ENCODE results near the gene NDN.
"Not testable (repeated sequence)": the region's sequence is repeated elsewhere in the genome, so short reads cannot be mapped to it uniquely, and the experiment has no call there.

The NDN gene, protein sequence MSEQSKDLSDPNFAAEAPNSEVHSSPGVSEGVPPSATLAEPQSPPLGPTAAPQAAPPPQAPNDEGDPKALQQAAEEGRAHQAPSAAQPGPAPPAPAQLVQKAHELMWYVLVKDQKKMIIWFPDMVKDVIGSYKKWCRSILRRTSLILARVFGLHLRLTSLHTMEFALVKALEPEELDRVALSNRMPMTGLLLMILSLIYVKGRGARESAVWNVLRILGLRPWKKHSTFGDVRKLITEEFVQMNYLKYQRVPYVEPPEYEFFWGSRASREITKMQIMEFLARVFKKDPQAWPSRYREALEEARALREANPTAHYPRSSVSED

DNA sequence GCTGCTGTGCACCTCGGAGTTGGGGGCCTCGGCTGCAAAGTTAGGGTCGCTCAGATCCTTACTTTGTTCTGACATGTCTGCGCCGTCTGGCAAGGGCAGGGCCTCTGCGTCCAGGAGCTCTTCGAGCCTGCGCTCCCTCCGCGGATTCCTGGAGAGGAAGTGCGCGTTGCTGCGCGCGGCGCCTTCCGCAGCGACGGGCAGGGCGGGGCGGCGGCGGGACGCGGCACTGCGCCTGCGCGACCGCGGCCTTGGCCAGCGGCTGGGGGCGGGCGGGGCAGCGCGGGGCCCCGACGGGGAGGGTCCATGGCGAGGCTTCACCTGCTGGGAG is at the start of gene NDN:
TSS of gene NDN (minus strand) at position 163 of the 328 bp plus-strand sequence. CDS start at position 75, 88 bp downstream.
- TF ChIP-seq, protein P1, sequence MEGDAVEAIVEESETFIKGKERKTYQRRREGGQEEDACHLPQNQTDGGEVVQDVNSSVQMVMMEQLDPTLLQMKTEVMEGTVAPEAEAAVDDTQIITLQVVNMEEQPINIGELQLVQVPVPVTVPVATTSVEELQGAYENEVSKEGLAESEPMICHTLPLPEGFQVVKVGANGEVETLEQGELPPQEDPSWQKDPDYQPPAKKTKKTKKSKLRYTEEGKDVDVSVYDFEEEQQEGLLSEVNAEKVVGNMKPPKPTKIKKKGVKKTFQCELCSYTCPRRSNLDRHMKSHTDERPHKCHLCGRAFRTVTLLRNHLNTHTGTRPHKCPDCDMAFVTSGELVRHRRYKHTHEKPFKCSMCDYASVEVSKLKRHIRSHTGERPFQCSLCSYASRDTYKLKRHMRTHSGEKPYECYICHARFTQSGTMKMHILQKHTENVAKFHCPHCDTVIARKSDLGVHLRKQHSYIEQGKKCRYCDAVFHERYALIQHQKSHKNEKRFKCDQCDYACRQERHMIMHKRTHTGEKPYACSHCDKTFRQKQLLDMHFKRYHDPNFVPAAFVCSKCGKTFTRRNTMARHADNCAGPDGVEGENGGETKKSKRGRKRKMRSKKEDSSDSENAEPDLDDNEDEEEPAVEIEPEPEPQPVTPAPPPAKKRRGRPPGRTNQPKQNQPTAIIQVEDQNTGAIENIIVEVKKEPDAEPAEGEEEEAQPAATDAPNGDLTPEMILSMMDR (IDR thresholded peaks at IDR 0.05; ENCODE audit: control insufficient read depth, extremely low read depth, insufficient read depth) = no peak
- peak; percentile 19 for DNase-seq (ENCODE audit: low read depth)
- peak within 1 kb of the TSS; percentile 61 for H3K4me3 ChIP-seq (ENCODE audit: low read depth, low read length)

DNA sequence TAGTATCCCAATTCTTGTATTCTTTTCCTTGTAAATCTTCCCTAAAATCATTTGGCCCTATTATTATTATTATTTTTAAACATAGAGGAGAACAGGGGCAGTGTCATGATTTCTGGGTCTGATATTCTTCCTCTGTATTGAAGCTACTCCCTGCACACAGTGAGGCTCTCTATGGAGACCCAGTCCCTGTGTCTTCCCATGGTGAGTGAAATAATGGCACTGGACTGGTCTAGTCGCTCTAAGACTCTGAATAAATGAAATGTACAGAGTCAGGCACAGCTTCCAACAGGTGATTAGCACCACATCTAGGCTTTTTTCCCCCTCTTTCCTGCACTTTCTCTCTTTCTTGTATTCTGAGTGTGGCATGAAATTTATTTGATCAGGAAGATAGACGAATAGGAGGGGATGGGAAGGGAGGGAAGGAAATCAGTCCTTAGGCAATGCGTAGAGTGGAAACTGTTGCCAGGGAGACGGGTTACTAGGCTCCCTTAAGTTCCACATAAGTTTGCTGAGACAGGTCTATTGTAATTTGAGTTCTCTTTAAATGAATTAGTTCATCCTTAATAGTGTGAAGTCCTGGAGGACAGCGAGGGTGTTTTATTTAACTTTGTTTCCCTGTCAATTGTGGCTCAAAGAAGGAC is 49.0 kb upstream of the NDN start:
- DNase-seq (ENCODE audit: low read depth) = no peak
- TF ChIP-seq, protein P1 (IDR thresholded peaks at IDR 0.05; ENCODE audit: control insufficient read depth, extremely low read depth, insufficient read depth) = no peak

DNA sequence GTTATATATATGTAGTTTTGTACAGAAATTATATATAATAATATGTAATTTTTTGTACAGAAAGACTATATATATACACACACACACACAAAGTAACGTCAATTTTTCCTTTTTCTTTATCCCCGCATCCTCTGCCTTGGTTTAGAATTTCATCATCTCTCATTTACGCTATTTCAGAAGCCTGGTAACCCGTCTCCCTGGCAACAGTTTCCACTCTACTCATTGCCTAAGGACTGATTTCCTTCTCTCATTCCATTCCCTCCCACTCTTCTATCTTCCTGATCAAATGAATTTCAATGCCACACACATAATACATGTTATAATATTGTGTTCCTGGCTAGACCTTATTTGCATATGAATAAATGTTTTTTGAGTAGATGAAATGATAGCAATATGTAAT is 47.8 kb upstream of the NDN start:
- TF ChIP-seq, protein P1 (IDR thresholded peaks at IDR 0.05; ENCODE audit: control insufficient read depth, extremely low read depth, insufficient read depth) = no peak
- DNase-seq (ENCODE audit: low read depth) = no peak
- H3K4me3 ChIP-seq (ENCODE audit: low read depth, low read length) = no peak overlapping the region

More for the DNA sequence above, 49.0 kb upstream of the NDN start:
- no peak overlapping the region for H3K4me3 ChIP-seq (ENCODE audit: low read depth, low read length)

DNA sequence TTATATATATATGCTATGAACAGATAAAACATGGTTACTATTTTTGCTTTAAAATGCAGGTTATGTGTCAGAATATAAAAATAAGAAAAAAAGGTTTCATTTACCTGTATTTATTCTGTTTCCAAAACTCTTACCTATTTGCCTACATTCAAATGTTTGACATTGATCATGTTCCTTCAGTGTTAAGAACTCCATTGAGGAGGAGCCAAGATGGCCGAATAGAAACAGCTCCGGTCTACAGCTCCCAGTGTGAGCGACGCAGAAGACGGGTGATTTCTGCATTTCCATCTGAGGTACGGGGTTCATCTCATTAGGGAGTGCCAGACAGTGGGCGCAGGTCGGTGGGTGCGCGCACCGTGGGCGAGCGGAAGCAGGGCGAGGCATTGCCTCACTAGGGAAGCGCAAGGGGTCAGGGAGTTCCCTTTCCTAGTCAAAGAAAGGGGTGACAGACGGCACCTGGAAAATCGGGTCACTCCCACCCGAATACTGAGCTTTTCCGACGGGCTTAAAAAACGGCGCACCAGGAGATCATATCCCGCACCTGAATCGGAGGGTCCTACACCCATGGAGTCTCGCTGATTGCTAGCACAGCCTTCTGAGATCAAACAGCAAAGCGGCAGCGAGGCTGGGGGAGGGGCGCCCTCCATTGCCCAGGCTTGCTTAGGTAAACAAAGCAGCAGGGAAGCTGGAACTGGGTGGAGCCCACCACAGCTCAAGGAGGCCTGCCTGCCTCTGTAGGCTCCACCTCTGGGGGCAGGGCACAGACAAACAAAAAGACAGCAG is 27.0 kb upstream of the NDN start:
- DNase-seq (ENCODE audit: low read depth); H3K4me3 ChIP-seq (ENCODE audit: low read depth, low read length): not testable (repeated sequence)

- H3K4me3 ChIP-seq (ENCODE audit: low read depth, low read length) = no peak overlapping the region
- TF ChIP-seq, protein P1 (IDR thresholded peaks at IDR 0.05; ENCODE audit: control insufficient read depth, extremely low read depth, insufficient read depth) = no peak
- DNase-seq (ENCODE audit: low read depth) = no peak
Measured at GRCh38 chr15:23708332-23708731, 21.2 kb upstream of the NDN start.

DNA sequence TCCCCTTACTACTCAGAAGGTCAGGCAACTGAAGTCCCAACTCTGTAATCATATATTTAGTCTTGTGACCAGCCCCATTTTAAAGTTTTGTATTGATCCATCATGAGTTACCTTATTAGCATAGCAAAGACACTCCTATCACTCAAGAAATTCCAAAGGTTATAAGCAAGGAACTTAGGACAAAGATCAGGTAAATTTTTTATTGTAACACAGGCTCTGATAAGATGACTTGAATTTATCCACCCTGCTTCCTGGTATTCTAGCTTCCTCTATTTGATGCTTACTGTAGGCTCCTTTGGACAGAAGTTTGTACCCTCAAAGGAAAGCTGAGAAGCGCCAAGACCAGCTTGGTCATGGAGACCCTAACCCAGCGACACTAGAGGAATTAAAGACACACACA is 8.2 kb upstream of the NDN start:
- TF ChIP-seq, protein P1 (IDR thresholded peaks at IDR 0.05; ENCODE audit: control insufficient read depth, extremely low read depth, insufficient read depth) = no peak
- no peak overlapping the region for H3K4me3 ChIP-seq (ENCODE audit: low read depth, low read length)
- DNase-seq (ENCODE audit: low read depth) = no peak

GRCh38 chr15:23694592-23694991 is 7.5 kb upstream of the NDN start:
- no peak for DNase-seq (ENCODE audit: low read depth)
- H3K4me3 ChIP-seq (ENCODE audit: low read depth, low read length) = no peak overlapping the region
- TF ChIP-seq, protein P1 (IDR thresholded peaks at IDR 0.05; ENCODE audit: control insufficient read depth, extremely low read depth, insufficient read depth) = no peak

Measured in LNCaP clone FGC (cell line).